ENCODE data around the gene PTBP3.

GRCh38 chr9:112200711-112201110 lies 132.7 kb downstream of the PTBP3 start:
- TF ChIP-seq HDGF (IDR thresholded peaks at IDR 0.05; ENCODE audit: borderline replicate concordance) (no peak), BHLHE40 (IDR thresholded peaks at IDR 0.05; ENCODE audit: borderline replicate concordance) (no peak), ARNT (IDR thresholded peaks at IDR 0.05) (no peak), FOXM1 (IDR thresholded peaks at IDR 0.05; ENCODE audit: borderline replicate concordance) (no peak), LEF1 (IDR thresholded peaks at IDR 0.05; ENCODE audit: borderline replicate concordance) (no peak), ELF4 (IDR thresholded peaks at IDR 0.05) (no peak)
- TF ChIP-seq, protein P1, sequence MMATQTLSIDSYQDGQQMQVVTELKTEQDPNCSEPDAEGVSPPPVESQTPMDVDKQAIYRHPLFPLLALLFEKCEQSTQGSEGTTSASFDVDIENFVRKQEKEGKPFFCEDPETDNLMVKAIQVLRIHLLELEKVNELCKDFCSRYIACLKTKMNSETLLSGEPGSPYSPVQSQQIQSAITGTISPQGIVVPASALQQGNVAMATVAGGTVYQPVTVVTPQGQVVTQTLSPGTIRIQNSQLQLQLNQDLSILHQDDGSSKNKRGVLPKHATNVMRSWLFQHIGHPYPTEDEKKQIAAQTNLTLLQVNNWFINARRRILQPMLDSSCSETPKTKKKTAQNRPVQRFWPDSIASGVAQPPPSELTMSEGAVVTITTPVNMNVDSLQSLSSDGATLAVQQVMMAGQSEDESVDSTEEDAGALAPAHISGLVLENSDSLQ (IDR thresholded peaks at IDR 0.05) = no peak

Measured in HEK293T (cell line).